HG02938 (cell line): ENCODE data around the gene SLC12A7.
"Not testable (repeated sequence)": the region's sequence is repeated elsewhere in the genome, so short reads cannot be mapped to it uniquely, and the experiment has no call there.

ENCODE experiments used
- ATAC-seq: cut with Tn5 transposase; IDR thresholded peaks from one replicate; pipeline ENCODE4 v1.9.1; 2021; ENCODE audit warnings: mild to moderate bottlenecking, moderate library complexity; ENCODE audit not compliant: unreplicated experiment

Gene SLC12A7

DNA sequence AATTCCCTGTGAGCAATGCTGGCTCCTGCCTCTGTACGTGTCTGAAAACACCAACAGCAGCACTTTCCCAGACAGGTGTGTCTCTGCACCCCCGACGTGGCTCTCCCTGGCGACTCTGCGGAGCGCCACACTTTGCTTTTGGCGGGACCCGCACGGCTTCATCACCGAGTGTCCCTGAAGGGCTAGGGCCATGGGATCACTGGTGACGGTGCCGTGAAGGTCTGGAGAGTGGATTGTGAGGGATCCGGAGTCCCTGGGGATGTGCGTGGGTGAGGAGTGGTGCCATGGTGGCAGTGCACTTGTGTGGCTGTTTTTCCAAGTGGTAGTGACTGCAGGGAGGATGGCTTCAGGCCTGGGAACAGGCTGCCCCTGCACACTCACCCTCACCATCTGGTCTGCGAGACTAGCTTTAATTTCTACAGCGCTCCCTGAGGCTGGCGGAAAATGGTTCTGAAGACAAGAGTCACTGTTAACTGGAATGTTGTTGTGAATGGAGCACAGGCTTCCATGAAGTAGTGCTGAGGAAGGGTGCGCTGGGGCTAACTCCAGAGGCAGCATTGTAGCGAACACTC, 100.0 kb downstream of the SLC12A7 start:
- no peak for ATAC-seq

DNA sequence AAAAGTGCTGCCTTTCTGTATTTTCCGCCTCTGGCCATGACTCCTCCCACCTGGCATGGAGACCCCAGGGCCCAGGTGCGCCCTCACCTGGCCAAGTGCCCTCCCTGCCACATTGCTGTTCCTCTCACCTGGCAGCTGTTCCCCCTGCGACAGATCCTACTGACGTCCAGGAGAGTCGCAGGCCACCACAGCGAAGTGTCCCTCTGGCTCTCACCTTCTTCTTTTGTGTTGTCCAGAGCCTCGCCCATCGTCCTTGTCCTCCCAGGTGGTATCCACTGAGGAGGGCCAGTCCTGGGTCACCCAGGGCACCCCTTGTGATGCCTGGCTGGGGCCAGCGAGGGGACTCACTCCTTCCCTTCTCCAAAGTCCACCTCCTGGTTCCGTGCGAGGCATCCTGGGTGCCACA, 100.6 kb downstream of the SLC12A7 start:
- ATAC-seq: no peak

DNA sequence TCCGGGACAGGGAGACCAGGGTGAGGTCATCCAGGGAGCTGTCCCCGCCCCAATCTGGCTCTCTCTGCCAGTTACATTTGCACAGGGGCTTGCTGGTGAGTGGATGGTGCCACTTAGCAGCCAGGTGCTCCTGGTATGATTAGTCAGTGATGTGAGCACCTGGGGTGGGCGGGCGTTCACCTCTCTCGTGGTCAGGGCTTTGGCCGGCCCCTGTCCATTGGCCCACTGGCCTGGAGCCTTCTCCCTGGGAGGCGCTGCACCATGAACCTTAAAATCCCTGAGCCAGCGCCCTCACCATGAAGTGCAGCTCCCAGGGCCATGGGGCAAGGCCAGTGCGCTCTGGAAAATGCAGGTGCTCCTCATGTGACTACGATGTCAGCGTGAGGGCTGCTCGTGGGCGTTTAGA, 101.2 kb downstream of the SLC12A7 start:
- no peak for ATAC-seq

DNA sequence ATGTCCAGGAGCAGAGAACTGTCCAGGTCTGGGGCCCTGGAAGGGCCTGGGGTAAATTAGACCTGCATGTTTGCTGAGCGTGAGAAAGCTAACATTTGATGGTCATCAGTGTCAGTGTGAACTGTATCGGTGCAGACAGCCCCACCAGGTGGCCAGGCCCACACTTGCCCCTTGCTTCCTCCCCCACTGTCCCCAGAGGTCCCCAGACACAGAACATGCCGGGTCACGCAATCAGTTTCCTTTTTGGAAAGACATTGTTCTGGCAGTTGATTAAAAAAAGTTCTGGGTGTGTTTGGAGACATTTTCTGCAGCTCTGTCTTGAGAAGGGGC, 101.7 kb downstream of the SLC12A7 start:
- ATAC-seq: no peak

DNA sequence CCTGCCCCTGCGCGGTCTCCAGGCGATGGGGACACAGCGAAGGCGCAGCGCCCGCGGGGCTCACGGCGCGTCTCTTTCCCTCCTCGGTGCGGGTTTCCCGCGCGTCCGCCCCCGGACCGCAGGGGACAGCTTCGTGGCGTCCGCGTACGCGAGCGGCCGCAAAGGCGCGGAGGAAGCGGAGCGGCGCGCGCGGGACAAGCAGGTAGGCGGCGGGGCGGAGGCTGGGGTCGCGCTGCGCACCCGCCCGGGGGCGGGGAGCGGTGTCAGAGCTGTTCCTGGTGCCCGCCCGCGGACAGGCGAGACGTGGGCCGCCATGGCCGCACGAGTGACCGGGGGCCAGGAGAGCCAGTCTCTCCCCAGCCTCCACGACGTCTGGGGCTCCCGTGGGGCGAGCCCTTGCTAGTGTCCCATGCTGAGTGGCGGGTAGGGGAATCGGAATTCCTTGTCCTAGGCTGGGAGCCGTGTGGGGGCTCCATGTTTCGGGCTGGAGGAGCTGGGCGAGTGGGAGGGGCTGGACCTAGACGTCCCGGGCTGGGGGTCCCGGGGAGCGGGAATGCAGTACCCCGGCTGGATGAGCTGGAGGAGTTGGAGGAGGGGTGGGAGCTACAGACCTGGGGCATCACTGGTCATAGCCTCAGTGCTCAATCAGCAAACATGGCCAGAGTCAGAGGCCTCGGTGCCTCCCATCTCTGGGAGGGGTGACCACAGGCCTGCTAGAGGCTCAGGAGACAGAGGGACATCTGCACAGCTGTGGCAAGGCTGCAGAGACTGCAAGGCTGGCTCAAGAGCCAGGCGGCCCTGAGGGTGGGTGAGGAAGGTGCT, 102.3 kb downstream of the SLC12A7 start:
- no peak for ATAC-seq

DNA sequence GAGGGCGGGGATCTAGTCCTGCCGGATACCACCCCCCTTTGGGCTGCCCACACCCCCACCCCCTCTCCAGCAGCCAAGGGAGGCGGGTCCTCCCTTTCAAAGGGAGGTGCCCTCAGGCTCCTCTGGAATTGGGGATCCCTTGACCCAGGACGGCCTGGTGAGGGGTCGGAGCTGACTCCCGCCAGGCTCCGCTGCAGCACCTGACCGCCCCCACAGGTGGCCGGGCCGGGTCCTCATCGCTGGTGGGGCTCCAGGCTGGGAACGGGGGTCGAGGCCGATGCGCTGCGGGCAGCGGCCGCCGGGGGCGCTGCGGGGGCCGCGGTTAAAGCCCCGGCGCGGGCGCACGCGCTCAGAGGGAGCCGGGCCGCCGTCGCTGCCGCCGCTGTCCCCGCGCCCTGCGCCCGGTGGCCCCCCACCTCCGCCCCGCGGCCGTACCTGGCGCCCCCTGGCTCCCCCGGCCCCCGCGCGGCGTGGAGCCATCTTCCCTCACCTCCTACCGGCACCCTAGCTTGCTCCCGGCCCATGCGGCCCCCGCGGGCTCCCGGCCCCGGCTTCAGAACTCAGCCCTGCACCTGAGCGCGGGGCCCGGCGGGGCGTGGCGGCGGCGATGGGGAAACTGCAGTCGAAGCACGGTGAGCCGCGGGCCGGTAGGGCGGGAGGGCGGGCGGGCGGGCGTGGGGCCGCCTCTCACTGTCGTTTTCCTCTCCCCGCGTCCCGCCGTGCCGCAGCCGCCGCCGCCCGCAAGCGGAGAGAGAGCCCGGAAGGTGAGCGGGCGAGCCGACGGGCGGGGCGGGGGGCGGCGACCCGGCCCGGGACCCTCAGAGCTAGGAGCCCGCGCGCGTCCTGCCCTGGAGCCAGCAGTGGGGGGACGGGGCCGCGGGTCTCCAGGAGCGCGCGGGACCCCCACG, 103.2 kb downstream of the SLC12A7 start, which contains the start of gene NKD2:
Gene NKD2, plus strand, starts transcription at position 352 of the 908 bp plus-strand sequence. Its CDS starts 256 bp downstream, at position 608.
- ATAC-seq: no peak

DNA sequence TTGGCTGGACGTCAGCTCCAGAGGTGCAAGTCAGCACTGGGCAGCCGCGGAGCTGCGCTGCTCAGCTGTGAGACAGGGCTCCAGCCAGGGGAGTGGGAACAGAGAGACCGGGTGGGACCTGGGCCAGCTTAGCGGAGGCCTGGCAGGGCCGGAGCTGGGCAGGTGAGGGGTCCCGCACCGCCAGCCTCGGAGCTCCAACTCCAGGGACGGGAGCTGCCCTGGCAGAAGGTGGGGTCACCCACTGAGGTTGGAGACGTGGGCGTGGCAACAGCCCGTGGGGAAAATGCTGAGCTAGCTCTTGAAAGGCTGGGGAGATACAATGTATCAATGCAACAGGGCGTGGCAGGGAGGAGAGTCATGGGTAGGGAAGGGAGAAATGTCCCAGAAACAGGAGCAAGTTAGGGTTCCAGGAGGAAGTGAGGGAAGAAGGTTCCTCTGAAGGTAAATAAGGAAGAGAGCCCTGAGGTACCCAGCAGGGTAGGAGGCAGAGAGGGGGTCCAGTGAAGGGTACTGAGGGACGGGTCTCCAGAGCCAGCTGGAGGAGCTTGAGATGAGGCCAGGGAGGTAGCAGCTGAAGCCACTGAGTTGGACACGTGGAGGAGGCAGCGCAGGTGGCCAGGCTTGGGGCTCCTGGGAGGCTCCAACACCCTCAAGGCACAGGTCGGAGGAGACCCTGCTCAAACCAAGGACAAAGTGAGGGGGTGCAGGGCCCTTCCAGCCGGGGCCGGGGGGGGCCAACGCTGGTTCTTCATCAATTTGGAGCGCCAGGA, 104.0 kb downstream of the SLC12A7 start:
- no peak for ATAC-seq

DNA sequence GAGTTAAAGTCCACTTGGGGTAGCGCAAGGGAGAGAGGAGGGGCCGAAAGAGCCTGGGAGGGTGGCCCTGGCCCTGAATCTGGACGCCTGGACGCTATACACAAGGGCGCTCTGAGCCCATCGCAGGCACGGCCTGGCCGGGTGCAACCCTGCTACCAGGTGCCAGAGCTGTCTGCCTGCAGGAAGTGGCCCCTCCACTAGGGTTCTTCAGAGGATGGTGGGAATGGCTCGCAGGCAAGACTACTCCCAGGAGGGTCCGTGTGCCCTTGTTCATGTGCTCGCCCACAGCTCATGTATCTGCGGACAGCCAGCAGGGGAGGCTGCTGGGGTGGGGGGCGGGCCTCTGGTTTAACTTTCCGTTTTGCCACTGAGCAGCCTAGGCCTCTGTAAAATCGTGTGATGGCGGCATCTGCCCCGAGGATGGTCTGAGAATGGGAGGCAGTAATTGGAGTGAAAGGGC, 104.6 kb downstream of the SLC12A7 start:
- ATAC-seq: no peak

DNA sequence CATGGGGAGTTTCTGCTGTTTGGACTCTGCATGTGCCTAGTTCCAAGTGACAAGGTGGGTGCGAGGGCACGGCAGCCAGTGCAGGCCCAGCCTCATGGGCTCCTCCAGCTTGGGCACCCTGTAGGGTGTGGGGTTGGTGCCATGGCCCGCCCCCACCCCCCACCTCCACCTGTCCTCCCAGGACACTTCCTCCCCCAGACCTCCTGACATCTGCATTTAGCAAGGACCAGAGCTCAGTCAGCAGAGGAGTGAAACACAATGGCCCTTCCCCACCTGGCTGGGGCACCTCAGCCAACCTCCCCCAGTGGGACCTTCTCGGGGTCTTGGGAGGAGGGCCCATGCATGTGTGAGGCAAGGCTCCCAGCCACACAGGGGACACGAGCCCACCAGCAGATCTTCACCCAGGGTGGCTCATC, 105.2 kb downstream of the SLC12A7 start:
- ATAC-seq: no peak

DNA sequence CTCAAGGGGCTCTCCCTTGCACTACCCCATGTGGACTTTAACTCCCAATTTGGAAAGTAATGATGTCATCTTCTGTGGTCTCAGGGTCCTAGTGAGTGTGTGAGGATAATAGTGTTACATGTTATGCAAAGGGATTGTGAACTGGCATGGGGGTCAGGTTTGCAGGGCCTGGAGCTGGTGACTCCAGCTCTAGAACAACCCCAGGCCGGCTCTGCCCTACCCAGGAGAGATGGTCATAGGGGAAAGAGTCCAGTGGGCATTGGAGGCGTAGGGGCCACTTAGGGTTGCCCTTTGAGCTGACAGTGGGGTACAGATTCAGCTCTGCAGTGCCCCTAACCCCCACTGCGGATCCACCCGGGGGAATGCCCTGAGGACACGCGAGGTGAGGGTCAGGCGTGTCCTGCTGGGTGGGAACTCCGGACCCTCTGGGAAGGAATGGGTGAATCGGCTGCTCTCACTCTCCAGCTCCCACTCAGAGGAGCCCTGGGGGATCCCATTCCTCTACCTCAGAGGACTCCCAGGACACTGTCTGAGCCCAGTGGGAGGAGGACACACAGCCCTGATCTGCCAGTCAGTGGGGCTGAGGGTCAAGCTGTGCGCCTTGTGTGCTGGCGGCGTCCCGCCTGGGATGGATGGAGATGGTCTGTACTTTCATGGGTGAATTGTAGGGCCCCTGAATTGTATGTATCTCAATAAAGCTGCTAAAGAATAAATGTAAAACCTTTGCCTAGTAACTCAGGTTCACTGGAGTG, 105.8 kb downstream of the SLC12A7 start:
- ATAC-seq: no peak

DNA sequence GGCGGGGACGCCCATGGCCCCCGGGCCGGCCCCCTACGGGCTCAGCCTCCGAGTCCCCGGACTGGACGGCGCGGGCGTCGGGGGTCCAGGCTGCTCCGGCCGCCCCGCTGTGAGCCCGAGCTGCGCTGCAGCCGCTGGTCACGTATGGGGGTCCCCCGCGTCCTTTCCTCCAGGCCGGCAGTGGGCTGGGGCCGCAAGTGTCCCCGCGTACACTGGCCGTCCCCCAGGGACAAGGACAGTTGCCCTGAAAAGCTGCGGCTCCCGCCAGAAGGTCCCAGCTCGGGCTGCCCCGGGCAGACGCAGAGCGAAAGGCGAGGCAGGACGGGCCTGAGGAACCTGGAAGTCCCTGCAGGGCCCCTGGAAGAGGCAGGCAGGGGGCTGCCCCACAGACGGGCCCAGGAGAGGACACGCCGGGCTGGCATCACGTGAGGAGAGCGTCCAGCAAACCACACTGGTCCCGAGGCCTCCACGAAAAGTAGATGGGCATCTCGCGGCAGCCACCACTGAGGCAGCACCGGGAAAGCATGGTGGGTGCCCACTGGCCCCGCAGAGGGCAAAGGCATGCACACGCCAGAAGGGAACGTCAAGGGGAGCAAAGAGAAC, 106.5 kb downstream of the SLC12A7 start:
- ATAC-seq: no peak

DNA sequence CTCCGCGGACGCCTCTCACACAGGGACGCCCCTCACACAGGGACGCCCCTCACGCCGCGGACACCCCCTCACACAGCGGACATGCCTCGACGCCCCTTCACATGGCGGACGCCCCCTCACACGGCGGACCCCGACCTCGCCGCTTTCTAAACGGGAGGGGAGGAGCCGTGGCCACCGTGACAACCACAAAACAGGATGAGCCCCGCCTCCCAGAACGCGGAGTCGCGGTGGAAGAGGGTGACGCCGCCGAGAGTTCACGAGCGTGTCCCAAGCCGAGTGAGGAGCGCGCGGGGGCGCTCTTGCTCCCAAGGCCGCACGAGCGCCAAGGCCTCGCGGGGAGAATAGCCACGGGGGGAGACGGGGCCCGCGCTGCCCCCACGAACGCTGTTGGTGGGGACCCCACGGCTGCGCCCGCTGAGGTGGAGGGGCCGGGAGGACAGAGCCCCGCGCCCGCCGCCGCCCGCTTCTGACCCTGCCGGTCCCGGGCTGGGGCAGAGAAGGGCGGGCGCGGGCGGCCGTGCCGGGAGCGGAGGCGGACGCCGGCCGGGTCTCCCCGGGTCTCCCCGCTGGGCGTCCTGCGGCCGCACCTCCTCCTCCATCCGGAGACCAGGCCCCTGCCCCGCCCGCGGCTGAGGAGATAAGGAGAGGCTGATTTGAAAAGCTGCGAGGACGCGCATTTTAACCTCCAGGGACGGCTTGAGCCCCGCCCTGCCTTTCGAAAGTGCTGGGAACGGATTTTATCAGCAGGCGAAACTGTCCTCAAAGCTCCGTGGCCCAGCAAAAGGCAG, 107.2 kb downstream of the SLC12A7 start:
- no peak for ATAC-seq

DNA sequence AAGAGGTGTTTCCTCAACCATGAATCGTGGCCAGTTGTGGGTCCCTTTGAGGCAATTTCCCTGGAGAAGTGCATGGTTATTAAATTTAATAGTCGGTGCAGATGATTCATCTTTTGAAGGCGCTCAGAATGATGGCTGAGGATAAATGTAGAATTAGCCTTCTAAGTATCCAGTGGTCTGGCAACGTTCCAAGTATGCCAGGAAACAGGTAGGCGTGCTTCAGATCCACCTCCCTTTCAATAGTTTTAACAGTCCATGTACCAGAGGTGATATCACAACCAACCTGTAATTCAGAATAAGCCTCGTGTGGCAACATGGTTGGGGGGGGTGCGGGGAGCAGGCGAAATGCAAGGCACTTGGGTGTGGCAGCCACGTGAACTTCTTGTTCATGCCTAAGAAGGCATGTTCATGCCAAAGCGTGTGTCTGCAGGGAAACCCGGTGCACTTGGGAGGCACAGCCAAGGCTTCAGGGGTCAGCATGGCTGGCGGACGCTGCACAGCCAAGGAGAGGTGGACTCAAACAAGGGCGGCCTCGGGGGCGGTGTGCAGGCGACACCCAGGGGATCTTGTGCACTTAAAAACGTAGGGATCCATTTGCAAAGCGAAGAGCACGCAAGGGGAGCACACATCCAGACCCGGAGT, 108.4 kb downstream of the SLC12A7 start:
- no peak for ATAC-seq

DNA sequence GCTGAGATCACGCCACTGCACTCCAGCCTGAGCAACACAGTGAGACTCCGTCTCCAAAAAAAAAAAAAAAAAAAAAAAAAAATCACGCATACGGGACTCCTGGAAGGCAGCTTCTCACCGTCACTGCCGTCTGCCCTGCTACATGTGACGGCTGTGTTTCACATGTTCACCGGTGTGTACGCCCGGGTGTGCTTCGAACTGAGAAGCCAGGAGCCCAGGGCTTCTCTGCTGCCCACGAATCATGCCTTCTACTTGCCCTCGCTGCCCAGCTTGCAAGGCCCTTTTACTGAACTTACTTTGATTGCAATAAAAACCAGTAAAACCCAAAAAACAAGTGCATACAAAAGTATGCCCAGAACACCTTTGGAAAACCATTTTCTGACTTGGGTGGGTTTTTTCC, 109.0 kb downstream of the SLC12A7 start:
- no peak for ATAC-seq

DNA sequence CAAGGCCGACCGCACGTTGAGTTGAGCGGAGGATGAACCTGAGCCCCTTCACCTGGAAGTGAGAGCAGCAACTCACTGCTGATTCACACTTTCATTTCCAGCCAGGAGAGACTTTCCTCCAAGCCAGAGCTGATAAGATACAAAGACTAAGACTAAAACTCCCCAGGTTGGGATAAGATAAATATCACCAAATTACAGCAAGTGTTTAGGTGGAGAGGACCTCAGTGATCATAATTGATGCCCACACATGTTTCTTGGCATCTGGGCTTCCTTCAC, 109.7 kb downstream of the SLC12A7 start:
- no peak for ATAC-seq

DNA sequence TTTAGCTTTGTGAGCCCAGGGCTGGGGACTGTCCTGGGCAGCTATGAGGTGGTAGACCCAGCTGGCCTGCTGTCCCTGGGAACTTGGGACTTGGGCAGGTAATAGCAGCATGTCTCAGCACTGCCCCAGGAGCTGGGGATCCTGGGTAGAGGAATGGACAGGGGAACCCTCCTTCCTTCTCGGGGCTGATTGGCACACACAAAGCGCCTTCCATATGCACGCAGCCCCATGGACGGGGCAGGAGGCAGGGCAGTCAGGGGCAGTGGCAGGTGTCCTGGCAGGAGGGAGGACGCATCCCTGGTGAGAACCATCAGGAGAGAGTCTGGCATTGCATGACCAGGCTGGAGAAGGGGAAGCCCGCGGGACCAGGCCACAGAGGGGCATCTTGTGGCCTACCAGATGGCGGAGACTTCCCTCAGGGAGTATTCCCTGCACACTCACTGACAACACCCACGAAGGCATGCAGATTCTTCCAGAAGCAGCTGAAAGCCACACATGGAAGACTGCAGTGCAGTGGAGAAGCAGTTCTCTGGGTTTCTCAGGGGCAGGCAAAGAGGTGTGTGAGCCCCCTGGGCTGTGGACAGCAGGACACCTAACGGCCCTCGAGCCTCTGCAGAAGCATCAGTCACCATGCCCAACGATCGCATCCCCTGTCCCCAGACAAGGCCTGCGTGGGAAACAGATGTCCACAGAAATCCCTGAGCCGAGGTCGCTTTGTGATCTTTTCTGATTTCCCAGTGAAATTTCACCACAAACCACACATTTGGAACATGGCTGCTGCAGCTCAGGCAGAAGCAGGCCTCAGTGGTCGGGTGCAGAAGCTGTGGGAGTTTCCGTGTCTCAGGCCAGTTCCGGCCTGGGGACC, 110.2 kb downstream of the SLC12A7 start:
- no peak for ATAC-seq

DNA sequence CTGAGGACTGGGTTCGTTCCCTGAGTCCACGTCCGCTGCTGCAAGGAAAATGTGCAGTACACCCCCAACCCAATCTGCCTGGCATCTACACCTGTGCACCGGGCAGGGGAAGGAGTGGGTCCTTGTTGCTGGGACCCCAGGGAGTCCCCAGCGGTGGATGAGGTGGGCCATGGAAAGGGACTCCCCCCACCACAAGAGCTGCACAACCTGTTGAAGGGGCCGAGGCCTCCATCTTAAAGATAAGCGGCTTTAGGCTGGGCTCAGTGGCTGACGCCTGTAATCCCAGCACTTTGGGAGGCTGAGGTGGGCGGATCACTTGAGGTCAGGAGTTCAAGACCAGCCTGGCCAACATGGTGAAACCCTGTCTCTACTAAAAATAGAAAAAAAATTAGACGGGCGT, 111.0 kb downstream of the SLC12A7 start:
- ATAC-seq: not testable (repeated sequence)
